Progenitor cell of endocrine pancreas (in vitro differentiated cells): ENCODE measurements around the gene GRID2. TPM values are rescaled to one million over a fixed set of nuclear protein-coding genes. Genes with fewer than 3 reads are reported as not detected.
A peak's percentile ranks its signal among the peaks of the same experiment; 100 is the strongest.

Experiments
- DNase-seq: peaks from one replicate; pipeline ENCODE4 v3.0.0; 2021; ENCODE audit warnings: low spot score; ENCODE audit not compliant: unreplicated experiment
- H3K27ac Mint-ChIP-seq: 2 replicates; pipeline ENCODE4 v1.8.0; 2021; ENCODE audit warnings: mild to moderate bottlenecking, moderate library complexity, mixed read lengths
- H3K27me3 Mint-ChIP-seq: 2 replicates; pipeline ENCODE4 v1.8.0; 2021; ENCODE audit warnings: mixed read lengths
- H3K36me3 Mint-ChIP-seq: 2 replicates; pipeline ENCODE4 v1.8.0; 2022; ENCODE audit warnings: mixed read lengths; ENCODE audit not compliant: insufficient read depth
- H3K4me1 Mint-ChIP-seq: 2 replicates; pipeline ENCODE4 v1.8.0; 2021; ENCODE audit warnings: low read depth, mixed read lengths
- H3K4me3 Mint-ChIP-seq: 2 replicates; pipeline ENCODE4 v1.8.0; 2021; ENCODE audit warnings: low read depth, mild to moderate bottlenecking, moderate library complexity, mixed read lengths
- H3K9me3 Mint-ChIP-seq: 2 replicates; pipeline ENCODE4 v1.8.0; 2021; ENCODE audit warnings: low read depth, mixed read lengths
- CTCF ChIP-seq: fragments of 200-600 bp; sonication (generic); IDR thresholded peaks from one replicate; pipeline ENCODE4 v1.5.0; 2021; ENCODE audit warnings: antibody characterized with exemption, mild to moderate bottlenecking; ENCODE audit not compliant: unreplicated experiment
- total RNA-seq: library from RNA; stranded (reverse); gene quantifications from 2 replicates; pipeline ENCODE4 v1.2.1, GENCODE V29; 2021

GRID2 gene
- total RNA-seq, 1 donor from 2014 or later: 0.69 TPM

GRCh38 chr4:92279296-92279695, 24.5 kb upstream of the GRID2 start:
- peaks cover 15% of the 10 kb centered on the region for H3K27me3 Mint-ChIP-seq
- H3K4me1 Mint-ChIP-seq: no peaks in the 10 kb centered on the region
- H3K9me3 Mint-ChIP-seq: no peaks in the 10 kb centered on the region
- no peak for DNase-seq
- TF ChIP-seq CTCF: no peak
- no peaks in the 10 kb centered on the region for H3K36me3 Mint-ChIP-seq
- H3K27ac Mint-ChIP-seq: no peak overlapping the region
- no peak overlapping the region for H3K4me3 Mint-ChIP-seq

GRCh38 chr4:92299152-92299551, 4.6 kb upstream of the GRID2 start:
- no peak overlapping the region for H3K4me3 Mint-ChIP-seq
- peak; percentile 21 for TF ChIP-seq CTCF
- no peaks in the 10 kb centered on the region for H3K9me3 Mint-ChIP-seq
- H3K4me1 Mint-ChIP-seq: peaks cover 4% of the 10 kb centered on the region
- peaks cover 29% of the 10 kb centered on the region for H3K27me3 Mint-ChIP-seq
- H3K27ac Mint-ChIP-seq: no peak overlapping the region
- no peak for DNase-seq
- no peaks in the 10 kb centered on the region for H3K36me3 Mint-ChIP-seq

GRCh38 chr4:92304121-92304520, 355 bp downstream of the GRID2 start:
- Mint-ChIP-seq H3K27ac (no peak overlapping the region), H3K4me1 (peaks cover 19% of the 10 kb centered on the region), H3K4me3 (peak overlapping the region; percentile 75), H3K27me3 (peaks cover 57% of the 10 kb centered on the region), H3K9me3 (no peaks in the 10 kb centered on the region), H3K36me3 (no peaks in the 10 kb centered on the region)
- no peak for DNase-seq
- TF ChIP-seq CTCF: no peak

GRCh38 chr4:92304606-92305005, 840 bp downstream of the GRID2 start:
- Mint-ChIP-seq H3K27ac (no peak overlapping the region), H3K4me1 (peaks cover 19% of the 10 kb centered on the region), H3K4me3 (peak overlapping the region; percentile 75), H3K9me3 (no peaks in the 10 kb centered on the region), H3K36me3 (no peaks in the 10 kb centered on the region), H3K27me3 (peaks cover 57% of the 10 kb centered on the region)
- no peak for TF ChIP-seq CTCF
- no peak for DNase-seq

- H3K4me1 Mint-ChIP-seq: peaks cover 19% of the 10 kb centered on the region
- no peaks in the 10 kb centered on the region for H3K9me3 Mint-ChIP-seq
- DNase-seq: peak; percentile 72
- TF ChIP-seq CTCF: no peak
- no peak overlapping the region for H3K27ac Mint-ChIP-seq
- peaks cover 57% of the 10 kb centered on the region for H3K27me3 Mint-ChIP-seq
- H3K36me3 Mint-ChIP-seq: no peaks in the 10 kb centered on the region
- peak overlapping the region; percentile 75 for H3K4me3 Mint-ChIP-seq
Measured at GRCh38 chr4:92305148-92305877, 1.5 kb downstream of the GRID2 start.
